Measurements from ENCODE around the gene SP140.
"Not testable (repeated sequence)": the region's sequence is repeated elsewhere in the genome, so short reads cannot be mapped to it uniquely, and the experiment has no call there.

DNA sequence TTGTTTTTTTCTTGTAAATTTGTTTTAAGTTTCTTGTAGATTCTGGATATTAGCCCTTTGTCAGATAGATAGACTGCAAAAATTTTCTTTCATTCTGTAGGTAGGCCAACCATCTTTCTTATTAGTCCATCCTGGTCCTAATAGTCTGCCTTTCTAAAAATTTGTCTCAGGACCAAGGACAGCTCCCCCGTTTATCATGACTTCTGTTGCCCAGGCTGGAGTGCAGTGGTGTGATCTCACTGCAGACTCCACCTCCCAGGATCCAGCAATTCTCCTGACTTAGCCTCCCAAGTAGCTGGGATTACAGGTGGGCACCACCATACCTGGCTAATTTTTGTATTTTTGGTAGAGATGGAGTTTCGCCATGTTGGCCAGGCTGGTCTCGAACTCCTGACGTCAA, 63.8 kb downstream of the SP140 start:
- not testable (repeated sequence) for TF ChIP-seq CTCF, POLR2A (IDR thresholded peaks at IDR 0.05)
